Mucosa of stomach (tissue), 1 donor: ENCODE results near the gene FEV.
A peak's percentile ranks its signal among the peaks of the same experiment; 100 is the strongest.

Experiments
- H3K27me3 ChIP-seq: one replicate; pipeline ENCODE4 v1.7.0; 2013; ENCODE audit warnings: mild to moderate bottlenecking, low read length; ENCODE audit not compliant: control insufficient read depth, insufficient read depth
- H3K36me3 ChIP-seq: one replicate; pipeline ENCODE4 v1.7.0; 2013; ENCODE audit warnings: low read length; ENCODE audit not compliant: control insufficient read depth, insufficient read depth
- H3K4me1 ChIP-seq: one replicate; pipeline ENCODE4 v1.7.0; 2013; ENCODE audit warnings: mild to moderate bottlenecking, low read length; ENCODE audit not compliant: control insufficient read depth, insufficient read depth
- H3K4me3 ChIP-seq: one replicate; pipeline ENCODE4 v1.7.0; 2013; ENCODE audit warnings: low read length
- H3K9ac ChIP-seq: one replicate; pipeline ENCODE4 v1.7.0; 2013; ENCODE audit warnings: mild to moderate bottlenecking, low read length, moderate library complexity
- H3K9me3 ChIP-seq: one replicate; pipeline ENCODE4 v1.7.0; 2013; ENCODE audit warnings: mild to moderate bottlenecking, low read length, moderate library complexity; ENCODE audit not compliant: control insufficient read depth
- donor health status: Pancreatic carcinoma.

FEV gene

GRCh38 chr2:218985021-218985324 lies at the start of gene FEV:
Gene FEV (minus strand): TSS chr2:218985184. CDS start chr2:218985075, 109 bp downstream.
- H3K9me3 ChIP-seq: no peaks in the 10 kb centered on the region
- no peaks in the 10 kb centered on the region for H3K36me3 ChIP-seq
- H3K4me1 ChIP-seq: peaks cover 26% of the 10 kb centered on the region
- H3K4me3 ChIP-seq: no peak within 1 kb of the TSS
- peaks cover 96% of the 10 kb centered on the region for H3K27me3 ChIP-seq
- H3K9ac ChIP-seq: peak within 1 kb of the TSS; percentile 18

DNA sequence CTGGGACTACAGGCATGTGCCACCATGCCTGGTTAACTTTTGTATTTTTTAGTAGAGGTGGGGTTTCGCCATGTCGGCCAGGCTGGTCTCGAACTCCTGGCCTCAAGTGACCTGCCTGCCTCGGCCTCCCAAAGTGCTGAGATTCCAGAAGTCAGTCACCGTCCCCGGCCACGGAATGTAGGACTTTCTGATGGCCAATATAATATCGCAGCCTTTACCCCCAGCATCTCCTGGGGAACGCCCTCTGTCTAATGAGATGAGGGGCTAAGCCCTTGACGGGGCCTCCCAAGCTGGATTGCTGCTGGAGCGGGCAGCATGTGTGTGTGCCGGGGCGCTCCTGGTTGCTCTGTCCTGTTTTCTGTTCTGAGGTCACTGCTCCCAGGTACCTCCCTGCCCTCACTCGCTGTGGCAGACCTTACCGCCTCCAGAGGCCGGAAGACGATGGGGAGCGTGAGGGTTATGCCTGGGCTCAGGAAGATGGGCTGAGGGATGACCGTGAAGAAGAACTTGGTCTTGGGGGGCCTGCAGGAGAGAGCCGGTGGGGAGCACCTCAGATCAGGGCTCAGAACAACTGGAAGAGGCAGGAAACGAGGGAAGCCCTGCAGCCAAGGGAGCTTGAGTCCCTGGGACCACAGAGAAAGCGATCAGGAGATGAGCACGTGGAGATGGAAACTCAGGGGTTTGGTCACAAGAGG lies 47.2 kb upstream of the FEV start:
- H3K4me1 ChIP-seq: no peaks in the 10 kb centered on the region
- no peak overlapping the region for H3K4me3 ChIP-seq
- H3K27me3 ChIP-seq: peaks cover 3% of the 10 kb centered on the region
- H3K9ac ChIP-seq: no peak overlapping the region
- H3K36me3 ChIP-seq: no peaks in the 10 kb centered on the region
- no peaks in the 10 kb centered on the region for H3K9me3 ChIP-seq

DNA sequence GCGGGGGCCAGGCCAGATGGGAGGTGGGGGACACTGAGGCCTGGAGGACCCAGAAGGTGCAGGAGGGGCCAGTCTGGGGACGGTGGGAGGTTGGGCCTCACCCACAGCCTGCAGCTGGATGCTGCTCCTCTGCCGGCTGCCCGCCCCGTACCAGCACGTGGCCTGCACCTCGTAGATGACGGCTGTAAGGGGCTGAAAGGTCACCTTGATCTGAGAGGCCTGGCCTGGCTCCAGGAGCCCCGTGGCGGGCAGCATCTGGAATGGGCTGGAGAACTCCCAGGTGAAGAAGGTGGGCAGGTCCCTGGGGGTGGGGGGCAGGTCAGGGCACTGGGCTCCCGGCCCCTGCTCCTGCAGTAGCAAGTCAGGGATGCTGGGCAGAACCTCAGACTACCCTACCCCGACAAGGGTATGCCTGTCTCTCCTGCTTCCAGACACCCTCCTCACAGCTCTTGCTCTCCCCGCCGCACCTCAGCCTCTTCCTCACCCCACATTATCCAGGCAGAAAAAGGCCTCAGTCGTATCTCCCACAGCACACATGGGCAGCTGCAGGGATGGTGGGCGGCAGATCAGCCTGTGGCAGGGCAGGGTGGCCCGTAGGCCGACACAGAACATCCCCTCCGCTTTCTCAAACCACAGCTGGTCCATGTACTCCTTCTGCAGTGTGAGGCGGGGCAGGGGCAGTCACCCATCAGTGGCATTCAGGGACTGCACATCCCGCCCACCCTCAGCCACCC lies 46.2 kb upstream of the FEV start:
- no peaks in the 10 kb centered on the region for H3K4me1 ChIP-seq
- peaks cover 3% of the 10 kb centered on the region for H3K27me3 ChIP-seq
- H3K36me3 ChIP-seq: no peaks in the 10 kb centered on the region
- no peak overlapping the region for H3K9ac ChIP-seq
- H3K9me3 ChIP-seq: no peaks in the 10 kb centered on the region
- H3K4me3 ChIP-seq: no peak overlapping the region

DNA sequence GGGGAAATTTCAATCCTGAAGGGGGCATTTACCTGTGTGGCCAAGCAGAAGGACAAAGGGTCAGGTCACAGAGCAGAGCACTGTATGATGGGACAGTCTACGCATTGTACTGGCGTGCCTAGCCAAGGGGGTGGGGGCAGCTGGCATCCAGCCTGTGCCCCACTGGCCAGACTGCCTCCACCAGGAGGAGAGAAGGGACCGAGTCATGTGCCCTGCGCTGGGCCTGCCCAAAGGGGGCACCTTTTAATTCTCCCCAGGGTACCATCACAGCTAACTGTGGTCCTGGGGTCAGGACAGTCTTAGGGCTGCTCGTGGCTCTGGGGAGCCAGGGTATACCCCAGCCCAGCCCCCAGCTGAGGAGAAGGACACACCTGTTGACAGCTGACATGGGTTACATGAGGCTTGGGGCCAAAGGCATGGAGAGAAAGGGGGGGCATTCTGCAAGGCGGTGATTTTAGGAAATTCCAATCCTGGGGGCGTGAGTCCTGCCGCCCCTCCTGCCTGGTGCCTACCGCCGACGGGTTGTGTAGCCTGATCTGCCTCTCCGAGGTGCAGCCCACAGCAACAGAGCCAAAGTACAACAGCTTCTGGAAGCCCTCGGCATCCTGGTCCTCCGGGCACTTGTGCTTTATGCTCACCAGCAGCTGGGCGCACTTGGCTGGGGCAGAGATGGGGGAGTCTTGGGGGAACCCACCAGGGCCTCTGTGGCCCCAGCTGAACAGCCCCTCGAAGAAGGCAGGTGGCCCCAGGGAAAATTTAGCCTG lies 45.4 kb upstream of the FEV start:
- Histone ChIP-seq H3K36me3 (no peaks in the 10 kb centered on the region), H3K4me3 (no peak overlapping the region), H3K9ac (no peak overlapping the region), H3K9me3 (no peaks in the 10 kb centered on the region), H3K27me3 (peaks cover 3% of the 10 kb centered on the region), H3K4me1 (no peaks in the 10 kb centered on the region)

DNA sequence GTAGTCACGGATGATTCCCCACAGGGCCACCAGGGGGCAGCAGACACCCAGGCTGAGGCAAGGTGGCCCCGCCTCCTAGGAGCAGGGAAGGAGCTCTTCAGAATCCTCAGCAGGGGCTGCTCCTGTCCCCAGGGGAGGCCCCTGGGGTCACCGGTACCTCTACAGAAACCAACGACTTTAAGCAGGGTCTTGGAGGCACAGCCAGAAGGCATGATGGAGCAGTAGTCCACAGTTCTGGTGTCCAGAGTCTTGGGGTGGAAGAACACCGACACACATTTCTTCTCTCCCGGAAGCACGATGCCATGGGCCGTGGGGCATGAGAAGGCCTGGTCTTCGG lies 44.8 kb upstream of the FEV start:
- no peaks in the 10 kb centered on the region for H3K9me3 ChIP-seq

DNA sequence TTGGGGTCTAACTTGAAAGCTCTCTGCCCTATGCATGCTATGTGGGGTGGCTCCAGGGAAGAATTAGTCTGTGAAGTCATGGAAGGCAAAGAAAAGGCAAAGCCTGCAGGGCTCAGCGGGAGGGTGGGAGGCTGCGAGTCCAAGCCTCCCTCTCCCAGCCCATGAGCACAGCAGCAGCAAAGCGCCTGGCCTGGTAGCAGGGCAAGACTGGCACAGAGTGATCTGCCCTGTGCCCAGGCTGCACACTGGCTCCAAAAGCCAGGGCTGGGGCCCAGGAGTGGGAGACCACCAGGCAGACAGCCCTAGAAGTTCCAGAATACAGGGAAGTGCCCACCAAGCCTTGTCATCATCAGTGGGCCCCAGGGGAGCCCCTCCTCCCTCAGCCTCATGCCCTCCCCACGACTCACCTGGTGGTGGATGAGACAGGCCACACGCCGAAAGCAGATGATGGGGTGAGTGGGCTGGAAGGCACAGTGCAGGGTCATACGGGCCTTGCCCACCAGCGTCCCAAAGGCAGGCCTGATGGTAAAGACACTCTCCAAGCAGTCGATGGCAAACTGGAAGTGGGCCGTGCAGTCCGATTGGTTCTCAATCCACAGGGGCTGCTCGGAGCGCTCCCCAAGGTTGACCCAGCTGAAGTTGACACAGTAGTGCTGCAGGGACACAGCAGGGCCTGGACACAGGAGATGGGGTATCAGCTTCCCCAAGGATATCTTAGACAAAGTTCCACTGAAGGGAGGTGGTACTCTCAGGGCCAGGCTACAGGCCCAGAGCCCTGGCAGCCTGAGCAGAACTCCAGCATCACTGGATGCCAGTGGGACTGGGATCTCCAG lies 44.2 kb upstream of the FEV start:
- no peak overlapping the region for H3K4me3 ChIP-seq
- H3K9me3 ChIP-seq: no peaks in the 10 kb centered on the region
- no peak overlapping the region for H3K9ac ChIP-seq
- H3K27me3 ChIP-seq: peaks cover 3% of the 10 kb centered on the region
- no peaks in the 10 kb centered on the region for H3K4me1 ChIP-seq
- H3K36me3 ChIP-seq: no peaks in the 10 kb centered on the region

More for the DNA sequence above, 44.8 kb upstream of the FEV start:
- Histone ChIP-seq H3K4me1 (no peaks in the 10 kb centered on the region), H3K9ac (no peak overlapping the region), H3K36me3 (no peaks in the 10 kb centered on the region), H3K4me3 (no peak overlapping the region), H3K27me3 (peaks cover 3% of the 10 kb centered on the region)

GRCh38 chr2:219028141-219028540 lies 43.2 kb upstream of the FEV start:
- Histone ChIP-seq H3K4me1 (no peaks in the 10 kb centered on the region), H3K9me3 (no peaks in the 10 kb centered on the region), H3K4me3 (no peak overlapping the region), H3K36me3 (no peaks in the 10 kb centered on the region), H3K9ac (no peak overlapping the region), H3K27me3 (peaks cover 8% of the 10 kb centered on the region)

GRCh38 chr2:219027511-219028055 lies 42.6 kb upstream of the FEV start:
- no peak overlapping the region for H3K4me3 ChIP-seq

GRCh38 chr2:219026946-219027345 lies 42.0 kb upstream of the FEV start:
- no peaks in the 10 kb centered on the region for H3K9me3 ChIP-seq
- peaks cover 10% of the 10 kb centered on the region for H3K27me3 ChIP-seq
- no peak overlapping the region for H3K9ac ChIP-seq
- H3K4me3 ChIP-seq: no peak overlapping the region
- H3K4me1 ChIP-seq: no peaks in the 10 kb centered on the region
- H3K36me3 ChIP-seq: no peaks in the 10 kb centered on the region

More at GRCh38 chr2:219027511-219028055, 42.6 kb upstream of the FEV start:
- H3K9me3 ChIP-seq: no peaks in the 10 kb centered on the region
- no peaks in the 10 kb centered on the region for H3K36me3 ChIP-seq
- H3K4me1 ChIP-seq: no peaks in the 10 kb centered on the region
- no peak overlapping the region for H3K9ac ChIP-seq
- H3K27me3 ChIP-seq: peaks cover 10% of the 10 kb centered on the region

GRCh38 chr2:219025637-219026585 lies 40.9 kb upstream of the FEV start:
- Histone ChIP-seq H3K4me1 (no peaks in the 10 kb centered on the region), H3K9ac (no peak overlapping the region), H3K36me3 (no peaks in the 10 kb centered on the region), H3K9me3 (no peaks in the 10 kb centered on the region), H3K4me3 (no peak overlapping the region), H3K27me3 (peaks cover 13% of the 10 kb centered on the region)

- no peaks in the 10 kb centered on the region for H3K9me3 ChIP-seq
- no peak overlapping the region for H3K4me3 ChIP-seq
- H3K27me3 ChIP-seq: peaks cover 14% of the 10 kb centered on the region
- no peaks in the 10 kb centered on the region for H3K4me1 ChIP-seq
- no peaks in the 10 kb centered on the region for H3K36me3 ChIP-seq
- H3K9ac ChIP-seq: no peak overlapping the region
Observed at GRCh38 chr2:219024059-219024458, 39.1 kb upstream of the FEV start.
